Occipital lobe (tissue), 2 donors: ENCODE data around the gene RNPEPL1. TPM values are rescaled to one million over a fixed set of nuclear protein-coding genes. Genes with fewer than 3 reads are reported as not detected.
A peak's percentile ranks its signal among the peaks of the same experiment; 100 is the strongest.

Source experiments
- DNase-seq: peaks from one replicate; lab custom pipeline; 2025; lab: John Stamatoyannopoulos, UW
- total RNA-seq: library from RNA; depleted of rRNA; stranded (reverse); fragments of >200 nt; gene quantifications from one replicate; pipeline ENCODE4 v1.2.3, GENCODE V29; 2014

The RNPEPL1 gene
- total RNA-seq, 1 donor from 2014 or later = 4.4 TPM

DNA sequence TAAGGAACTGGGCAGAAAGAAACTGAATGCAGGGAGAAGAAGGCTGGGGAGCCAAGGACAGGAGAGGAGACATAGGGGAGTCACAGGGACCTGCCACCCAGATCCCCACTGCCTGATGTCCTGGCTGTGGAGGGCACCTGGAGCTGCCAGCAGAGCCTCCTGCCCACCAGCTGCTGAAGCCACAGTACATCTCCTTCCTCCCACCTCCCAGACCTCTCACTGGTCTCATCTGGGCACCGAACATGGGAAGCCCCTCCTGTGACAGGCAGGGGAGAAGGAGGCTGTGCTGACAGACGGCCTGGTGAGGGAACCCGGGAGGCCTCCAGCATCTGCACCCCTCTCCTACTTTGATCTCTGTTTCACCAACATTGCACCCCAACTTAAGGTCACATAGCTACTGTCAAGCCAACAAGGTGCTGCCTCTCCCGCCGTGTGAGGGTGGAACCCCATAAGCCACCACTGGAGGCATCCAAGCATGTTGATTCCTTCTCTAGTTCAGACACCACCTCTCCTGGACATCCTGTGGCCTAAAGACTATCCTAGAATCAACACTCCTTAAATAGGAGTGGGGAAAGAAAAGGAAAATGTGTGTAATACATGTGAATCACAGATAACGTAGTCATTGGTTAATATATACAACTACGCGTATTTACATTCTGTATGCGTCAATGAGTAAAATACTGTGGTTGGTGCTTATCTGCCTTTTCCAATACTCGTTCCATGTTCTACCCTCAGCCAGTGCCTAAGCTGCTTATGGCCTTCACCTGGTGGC lies 3.5 kb upstream of the RNPEPL1 start:
- DNase-seq = no peak

DNA sequence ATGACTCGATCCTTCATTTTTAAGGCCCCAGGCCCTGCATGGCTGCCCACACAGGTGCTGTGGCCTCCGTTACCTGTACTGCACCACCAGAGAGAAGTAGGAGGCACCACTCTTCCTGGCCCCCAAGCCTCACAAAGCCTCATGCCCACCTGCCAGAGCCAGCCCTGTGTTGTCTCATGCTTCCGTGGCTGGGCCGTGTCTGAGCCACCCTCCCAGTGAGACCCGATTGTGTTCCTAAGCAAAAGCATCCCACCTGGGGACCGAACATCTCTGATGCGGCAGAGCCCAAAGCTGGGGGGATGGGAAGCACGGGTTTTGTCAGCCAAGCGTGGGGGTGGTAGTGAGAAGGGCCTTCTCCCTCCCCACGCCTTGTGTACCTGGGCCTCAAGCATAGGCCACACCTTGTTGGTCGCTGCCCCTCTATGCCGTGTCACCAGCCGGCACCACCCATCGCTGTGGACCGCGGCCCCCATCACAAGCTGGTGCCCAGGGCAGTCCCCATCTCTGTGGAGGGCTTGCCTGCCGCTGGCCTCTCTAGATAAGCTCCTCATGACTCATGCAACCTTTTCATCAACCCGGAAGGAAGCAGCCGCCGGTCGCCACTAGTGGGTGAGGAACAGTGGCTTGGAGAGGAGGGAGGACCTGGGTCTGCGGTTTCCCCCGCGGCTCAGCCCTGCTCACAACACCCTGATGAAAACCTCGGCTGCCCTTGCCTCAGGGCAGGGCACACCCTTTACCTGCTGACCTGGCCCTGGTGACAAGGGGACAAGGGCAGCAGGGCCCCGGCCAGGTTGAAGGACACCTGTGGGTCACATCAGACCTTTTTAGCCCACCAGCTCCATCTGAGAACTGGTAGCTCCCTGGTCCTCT lies 2.7 kb upstream of the RNPEPL1 start:
- DNase-seq = no peak

- peak; percentile 80 for DNase-seq
Observed at GRCh38 chr2:240566203-240567136, 1.8 kb upstream of the RNPEPL1 start.

DNA sequence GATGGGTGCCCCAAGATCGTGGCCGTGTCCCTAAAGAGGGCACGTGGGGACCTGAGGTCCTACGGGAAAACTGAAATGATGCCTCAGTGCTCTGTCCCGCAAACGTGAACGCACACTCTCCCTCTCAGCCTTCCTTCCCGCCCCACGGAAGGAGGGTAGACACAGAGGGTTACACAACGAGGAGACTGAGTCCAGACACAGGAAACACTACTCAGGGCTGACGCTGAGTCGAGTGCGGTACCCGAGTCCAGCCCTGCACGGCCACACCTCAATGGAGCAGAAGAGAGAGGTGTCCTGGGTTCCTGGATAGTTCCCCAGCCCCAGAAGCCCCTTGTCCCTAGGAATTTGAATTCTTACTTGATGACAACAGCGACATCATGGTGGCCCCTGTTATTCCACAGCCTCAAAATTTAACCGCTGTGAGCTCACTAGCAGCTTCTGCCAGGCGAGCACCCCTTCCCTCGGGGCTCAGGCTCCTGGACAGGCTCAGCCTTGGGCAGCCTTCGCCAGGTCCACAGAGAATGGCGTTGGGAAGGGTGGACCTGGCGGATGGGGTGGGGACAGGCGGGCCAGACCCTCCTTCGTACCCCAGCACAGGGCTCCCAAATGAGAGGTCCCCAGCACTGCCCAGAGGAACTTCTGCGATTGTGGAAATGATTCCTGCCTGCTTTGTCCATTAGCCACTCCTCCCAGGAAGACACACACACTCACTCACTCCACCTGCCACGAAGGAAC lies 980 bp upstream of the RNPEPL1 start:
- no peak for DNase-seq

DNA sequence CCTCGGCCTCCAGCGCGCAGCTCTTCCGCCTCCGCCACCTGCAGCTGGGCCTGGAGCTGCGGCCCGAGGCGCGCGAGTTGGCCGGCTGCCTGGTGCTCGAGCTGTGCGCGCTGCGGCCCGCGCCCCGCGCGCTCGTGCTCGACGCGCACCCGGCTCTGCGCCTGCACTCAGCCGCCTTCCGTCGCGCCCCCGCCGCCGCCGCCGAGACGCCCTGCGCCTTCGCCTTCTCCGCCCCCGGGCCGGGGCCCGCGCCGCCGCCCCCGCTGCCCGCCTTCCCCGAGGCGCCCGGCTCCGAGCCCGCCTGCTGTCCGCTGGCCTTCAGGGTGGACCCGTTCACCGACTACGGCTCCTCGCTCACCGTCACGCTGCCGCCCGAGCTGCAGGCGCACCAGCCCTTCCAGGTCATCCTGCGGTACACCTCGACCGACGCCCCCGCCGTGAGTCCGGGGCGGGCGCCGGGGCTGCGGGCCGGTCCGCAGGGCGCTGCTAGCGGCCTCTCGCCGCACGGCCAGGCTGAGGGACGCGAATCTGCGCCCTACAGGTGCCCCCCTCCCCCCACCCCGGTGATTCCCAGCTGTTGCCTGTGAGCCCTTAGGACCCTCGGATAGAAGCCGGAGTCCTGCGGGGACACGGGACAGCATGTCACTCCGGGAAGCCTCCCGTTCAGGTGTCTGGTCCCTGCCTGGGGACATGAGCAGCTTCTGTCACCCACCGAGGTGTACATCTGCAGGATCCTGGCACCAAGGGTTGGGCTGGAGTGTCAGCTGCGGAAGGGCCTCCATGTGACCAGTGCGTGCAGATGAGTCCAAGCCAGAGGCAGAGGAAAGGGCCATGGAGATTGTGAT lies 616 bp downstream of the RNPEPL1 start:
- peak; percentile 39 for DNase-seq

DNA sequence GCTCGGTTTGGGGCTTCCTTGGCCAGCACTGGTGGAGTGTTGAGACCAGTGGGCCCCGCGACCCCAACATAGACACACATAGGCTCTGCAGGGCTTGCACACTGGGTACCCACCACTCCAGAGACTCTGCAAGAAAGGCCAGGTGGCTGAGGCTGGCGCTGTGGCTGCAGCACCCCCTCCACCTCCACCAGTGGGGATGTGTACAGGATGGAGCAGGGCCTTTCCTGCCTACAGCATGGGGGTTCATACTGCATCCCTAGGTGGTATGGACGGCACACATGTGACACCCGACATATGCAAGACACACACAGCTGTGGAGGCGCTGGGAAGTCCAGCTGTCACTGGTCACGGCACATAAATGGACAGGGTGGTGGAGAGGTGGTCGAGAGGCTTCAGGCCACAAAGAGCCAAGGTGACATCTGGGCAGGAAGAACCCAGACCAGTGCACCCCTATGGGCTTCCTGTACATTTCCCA lies 1.3 kb downstream of the RNPEPL1 start:
- no peak for DNase-seq

- DNase-seq = no peak
Observed at GRCh38 chr2:240569998-240570530, 1.8 kb downstream of the RNPEPL1 start.

DNA sequence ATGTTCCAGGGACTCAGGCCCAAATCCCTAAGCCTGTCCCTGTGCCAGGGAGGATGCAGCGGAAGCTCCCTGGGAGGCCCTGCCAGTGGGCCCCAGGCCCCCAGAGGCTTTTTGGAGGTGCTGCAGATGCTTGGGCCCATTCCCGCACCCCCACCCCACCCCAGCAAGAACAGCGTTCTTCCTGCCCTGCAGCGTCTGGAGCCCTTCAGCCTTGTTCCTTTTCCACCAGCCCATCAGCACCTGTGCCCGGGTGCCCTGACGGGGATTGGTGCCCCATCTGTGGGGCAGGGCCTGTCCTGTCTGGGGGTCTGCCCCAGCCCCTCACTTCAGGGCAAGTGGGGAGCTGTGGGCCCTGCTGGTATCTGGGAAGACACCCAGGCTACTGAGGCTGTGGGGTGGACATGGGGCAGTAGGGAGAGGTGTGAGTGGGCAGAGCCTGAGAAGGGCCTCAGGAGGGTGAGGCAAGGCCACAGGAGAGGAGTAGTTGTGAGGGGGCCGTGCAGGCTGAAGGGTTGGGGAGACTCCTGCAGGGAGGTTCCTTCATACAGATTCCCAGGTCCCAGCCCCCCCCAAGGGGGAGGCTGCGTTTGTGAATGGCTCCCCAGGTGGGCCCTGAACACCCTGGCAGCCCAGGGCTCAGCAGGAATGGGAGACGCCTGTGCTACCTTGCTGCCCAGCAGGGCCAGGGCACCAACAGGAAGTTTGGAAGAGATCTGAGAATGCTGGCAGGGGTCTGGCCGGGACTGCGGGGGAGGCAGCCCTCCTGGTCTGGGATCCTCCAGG lies 2.4 kb downstream of the RNPEPL1 start:
- no peak for DNase-seq

GRCh38 chr2:240571314-240571973 lies 3.2 kb downstream of the RNPEPL1 start:
- DNase-seq = no peak

DNA sequence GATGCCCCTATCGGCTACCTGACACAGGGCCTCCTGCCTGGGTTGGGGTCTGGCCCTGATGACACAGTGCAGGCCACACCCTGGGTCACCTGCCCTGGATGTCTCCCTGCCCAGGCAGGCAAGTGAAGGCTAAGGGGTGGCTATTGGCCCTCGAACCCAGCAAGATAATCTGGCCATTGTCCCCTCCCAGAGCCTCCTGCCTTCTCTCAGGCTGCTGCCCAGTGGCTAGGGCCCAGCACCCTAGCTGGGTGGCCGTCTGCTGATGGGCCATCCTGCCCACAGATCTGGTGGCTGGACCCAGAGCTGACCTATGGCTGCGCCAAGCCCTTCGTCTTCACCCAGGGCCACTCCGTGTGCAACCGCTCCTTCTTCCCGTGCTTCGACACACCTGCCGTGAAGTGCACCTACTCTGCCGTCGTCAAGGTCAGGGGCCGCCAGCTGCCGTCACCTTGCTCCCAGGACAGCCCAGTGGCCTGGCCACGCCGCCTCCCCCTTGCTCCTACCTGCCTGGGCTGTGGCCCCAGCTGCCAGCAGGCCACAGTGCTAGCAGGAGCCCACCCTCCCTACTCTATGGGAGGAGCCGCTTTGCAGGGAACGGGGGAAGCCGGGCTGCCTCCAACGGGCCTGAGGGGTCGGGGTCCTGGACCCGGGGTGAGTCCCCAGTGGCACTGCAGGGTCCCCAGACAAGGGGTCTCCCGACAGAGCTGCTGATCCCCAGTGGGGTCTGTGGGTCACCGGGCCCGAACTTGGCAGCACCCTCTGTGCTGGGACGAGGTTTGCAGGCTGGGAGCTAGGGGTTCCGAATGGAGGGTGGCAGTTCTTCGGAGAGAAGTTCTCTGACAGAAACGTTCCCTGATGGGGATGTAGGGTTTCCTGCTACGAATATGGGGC lies 4.1 kb downstream of the RNPEPL1 start:
- DNase-seq = no peak

- DNase-seq = no peak
Observed at GRCh38 chr2:240573071-240573515, 4.8 kb downstream of the RNPEPL1 start.

- no peak for DNase-seq
Observed at GRCh38 chr2:240573516-240574385, 5.5 kb downstream of the RNPEPL1 start.

- no peak for DNase-seq
Observed at GRCh38 chr2:240574386-240575100, 6.3 kb downstream of the RNPEPL1 start.

DNA sequence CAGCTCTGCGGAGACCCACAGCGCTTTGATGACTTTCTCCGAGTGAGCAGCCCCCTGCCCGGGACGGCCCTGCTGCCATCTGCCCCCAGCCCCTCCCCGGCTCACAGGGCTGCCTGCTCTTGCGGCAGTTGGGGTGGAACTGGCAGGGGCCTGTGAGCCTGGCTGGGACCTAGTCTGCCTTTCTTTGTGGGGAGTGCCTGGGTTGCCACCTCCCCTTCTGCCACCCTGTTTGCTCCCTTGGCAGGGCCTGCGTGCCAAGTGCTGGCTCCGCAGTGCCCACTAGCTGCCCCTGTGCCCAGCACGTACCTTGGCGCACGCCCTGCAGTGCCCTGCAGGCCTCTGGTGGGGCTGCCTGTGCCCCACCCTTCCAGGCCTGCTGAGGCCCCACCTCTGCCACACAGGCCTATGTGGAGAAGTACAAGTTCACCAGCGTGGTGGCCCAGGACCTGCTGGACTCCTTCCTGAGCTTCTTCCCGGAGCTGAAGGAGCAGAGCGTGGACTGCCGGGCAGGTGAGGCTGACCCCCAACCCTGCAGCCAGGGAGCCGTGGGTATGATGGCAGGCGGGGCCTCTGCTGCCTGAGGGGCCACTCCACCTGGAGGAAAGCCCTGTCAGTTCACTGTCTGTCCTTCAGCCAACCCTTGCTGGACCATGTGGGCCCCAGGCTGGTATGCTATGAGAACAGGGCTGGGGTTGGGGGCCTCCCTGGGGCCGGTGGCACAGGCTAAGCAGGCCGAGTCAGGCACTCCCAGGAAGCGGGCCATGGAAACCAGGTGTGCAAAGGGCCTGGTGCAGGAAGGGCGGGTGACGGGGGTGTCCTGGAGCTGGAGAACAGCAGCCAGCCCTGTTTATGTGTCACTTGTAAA lies 7.0 kb downstream of the RNPEPL1 start:
- DNase-seq = no peak
